ENCODE data around the gene SYNM. TPM values are rescaled to one million over a fixed set of nuclear protein-coding genes. Genes with fewer than 3 reads are reported as not detected.

SYNM gene
- total RNA-seq, 1 donor from 2014 or later = 23.4 TPM

DNA sequence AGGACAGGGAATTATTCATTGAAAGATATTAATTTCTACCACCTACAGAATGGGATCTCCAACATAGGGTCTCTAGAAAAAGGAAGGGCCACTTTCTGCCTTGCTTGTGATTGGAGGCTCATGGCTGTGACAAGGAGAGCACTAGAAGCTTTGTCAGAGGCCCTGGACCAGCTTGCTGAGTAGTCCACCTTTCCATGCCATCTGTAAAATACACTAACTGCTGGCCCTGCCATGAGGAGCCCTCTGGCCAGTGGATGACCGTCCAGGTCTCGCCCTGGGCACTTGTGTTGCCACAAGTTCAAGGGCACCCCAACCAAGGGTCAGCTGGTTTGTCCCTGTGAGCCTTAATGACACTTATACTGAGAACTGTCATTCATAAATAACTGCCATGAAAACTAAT, 1.6 kb upstream of the SYNM start:
- peak; percentile 21 for DNase-seq (ENCODE audit: low spot score)
- Mint-ChIP-seq H3K27me3 (ENCODE audit: low read depth) (peaks cover 4% of the 10 kb centered on the region), H3K4me3 (ENCODE audit: unreplicated experiment) (no peak overlapping the region), H3K36me3 (ENCODE audit: low read depth) (no peaks in the 10 kb centered on the region), H3K9me3 (ENCODE audit: low read depth) (no peaks in the 10 kb centered on the region), H3K4me1 (ENCODE audit: low read depth) (peaks cover 15% of the 10 kb centered on the region), H3K27ac (ENCODE audit: unreplicated experiment) (no peak overlapping the region)
- TF ChIP-seq, protein P1, sequence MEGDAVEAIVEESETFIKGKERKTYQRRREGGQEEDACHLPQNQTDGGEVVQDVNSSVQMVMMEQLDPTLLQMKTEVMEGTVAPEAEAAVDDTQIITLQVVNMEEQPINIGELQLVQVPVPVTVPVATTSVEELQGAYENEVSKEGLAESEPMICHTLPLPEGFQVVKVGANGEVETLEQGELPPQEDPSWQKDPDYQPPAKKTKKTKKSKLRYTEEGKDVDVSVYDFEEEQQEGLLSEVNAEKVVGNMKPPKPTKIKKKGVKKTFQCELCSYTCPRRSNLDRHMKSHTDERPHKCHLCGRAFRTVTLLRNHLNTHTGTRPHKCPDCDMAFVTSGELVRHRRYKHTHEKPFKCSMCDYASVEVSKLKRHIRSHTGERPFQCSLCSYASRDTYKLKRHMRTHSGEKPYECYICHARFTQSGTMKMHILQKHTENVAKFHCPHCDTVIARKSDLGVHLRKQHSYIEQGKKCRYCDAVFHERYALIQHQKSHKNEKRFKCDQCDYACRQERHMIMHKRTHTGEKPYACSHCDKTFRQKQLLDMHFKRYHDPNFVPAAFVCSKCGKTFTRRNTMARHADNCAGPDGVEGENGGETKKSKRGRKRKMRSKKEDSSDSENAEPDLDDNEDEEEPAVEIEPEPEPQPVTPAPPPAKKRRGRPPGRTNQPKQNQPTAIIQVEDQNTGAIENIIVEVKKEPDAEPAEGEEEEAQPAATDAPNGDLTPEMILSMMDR (IDR thresholded peaks at IDR 0.05) = no peak

DNA sequence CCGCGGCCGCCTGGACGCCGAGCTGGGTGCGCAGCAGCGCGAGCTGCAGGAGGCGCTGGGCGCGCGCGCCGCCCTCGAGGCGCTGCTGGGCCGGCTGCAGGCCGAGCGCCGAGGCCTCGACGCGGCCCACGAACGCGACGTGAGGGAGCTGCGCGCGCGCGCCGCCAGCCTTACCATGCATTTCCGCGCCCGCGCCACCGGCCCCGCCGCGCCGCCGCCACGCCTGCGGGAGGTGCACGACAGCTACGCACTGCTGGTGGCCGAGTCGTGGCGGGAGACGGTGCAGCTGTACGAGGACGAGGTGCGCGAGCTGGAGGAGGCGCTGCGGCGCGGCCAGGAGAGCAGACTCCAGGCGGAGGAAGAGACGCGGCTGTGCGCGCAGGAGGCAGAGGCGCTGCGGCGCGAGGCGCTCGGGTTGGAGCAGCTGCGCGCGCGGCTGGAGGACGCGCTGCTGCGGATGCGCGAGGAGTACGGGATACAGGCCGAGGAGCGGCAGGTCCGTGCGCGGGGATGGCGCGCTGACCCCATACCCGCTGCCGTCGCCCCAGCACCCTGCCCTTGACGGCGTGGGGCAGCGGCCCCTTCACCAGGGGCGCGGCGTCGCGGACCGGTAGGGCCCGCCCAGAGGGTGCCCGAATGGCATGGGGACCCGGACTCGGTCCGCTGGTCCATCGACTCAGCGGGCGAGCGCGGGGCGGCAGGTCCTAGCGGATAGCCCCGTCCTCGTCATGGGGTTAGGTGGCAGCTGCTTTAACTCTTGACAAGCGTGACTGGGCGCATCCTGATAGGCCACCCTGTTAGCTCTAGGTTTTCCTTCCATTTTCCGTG, 848 bp downstream of the SYNM start:
- TF ChIP-seq, protein P1 (IDR thresholded peaks at IDR 0.05) = peak; percentile 51
- peak overlapping the region; percentile 73 for H3K4me3 Mint-ChIP-seq (ENCODE audit: unreplicated experiment)
- H3K4me1 Mint-ChIP-seq (ENCODE audit: low read depth) = peaks cover 32% of the 10 kb centered on the region
- H3K36me3 Mint-ChIP-seq (ENCODE audit: low read depth) = no peaks in the 10 kb centered on the region
- H3K27me3 Mint-ChIP-seq (ENCODE audit: low read depth) = peaks cover 2% of the 10 kb centered on the region
- no peak overlapping the region for H3K27ac Mint-ChIP-seq (ENCODE audit: unreplicated experiment)
- peak; percentile 88 for DNase-seq (ENCODE audit: low spot score)
- no peaks in the 10 kb centered on the region for H3K9me3 Mint-ChIP-seq (ENCODE audit: low read depth)

DNA sequence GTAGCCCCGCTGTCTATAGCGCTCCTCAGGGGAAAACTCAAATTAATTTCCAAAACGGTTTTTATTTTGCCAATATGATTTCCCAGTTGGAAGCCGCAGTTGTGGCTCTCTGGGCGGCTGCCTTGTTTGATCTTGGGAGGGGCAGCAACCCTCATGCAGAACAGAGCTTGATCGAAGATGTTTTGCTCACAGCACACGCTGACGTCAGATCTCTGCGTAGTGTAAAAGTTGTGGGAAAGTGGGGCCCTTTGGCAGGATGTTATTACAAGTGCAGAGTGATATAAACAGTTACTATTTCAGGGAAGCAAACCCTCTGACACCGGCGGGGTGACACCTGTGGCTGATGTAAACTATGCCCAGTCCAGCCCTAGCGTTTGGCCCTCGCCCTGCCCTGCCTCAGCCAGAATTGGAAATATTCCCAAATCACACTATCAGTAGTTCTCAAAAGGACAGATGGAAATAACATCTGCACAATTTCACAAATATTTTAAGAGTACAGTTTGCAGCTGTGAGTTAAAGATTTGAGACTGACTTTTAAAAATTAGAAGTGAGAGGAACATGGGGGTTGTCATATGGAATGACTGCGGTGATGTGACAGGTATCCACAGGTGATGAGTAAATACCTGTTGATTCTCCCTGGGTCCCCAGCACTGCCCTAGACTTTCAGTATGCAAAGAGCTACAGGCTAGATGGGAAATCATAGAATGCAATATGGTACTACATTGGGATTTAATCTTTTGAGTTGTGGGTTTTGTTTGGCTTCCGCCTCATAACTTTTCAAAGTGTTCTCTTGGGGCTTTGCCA, 1.7 kb downstream of the SYNM start:
- TF ChIP-seq, protein P1 (IDR thresholded peaks at IDR 0.05) = no peak
- H3K9me3 Mint-ChIP-seq (ENCODE audit: low read depth) = no peaks in the 10 kb centered on the region
- peaks cover 39% of the 10 kb centered on the region for H3K4me1 Mint-ChIP-seq (ENCODE audit: low read depth)
- peak overlapping the region; percentile 55 for H3K4me3 Mint-ChIP-seq (ENCODE audit: unreplicated experiment)
- peaks cover 2% of the 10 kb centered on the region for H3K27me3 Mint-ChIP-seq (ENCODE audit: low read depth)
- no peaks in the 10 kb centered on the region for H3K36me3 Mint-ChIP-seq (ENCODE audit: low read depth)
- DNase-seq (ENCODE audit: low spot score) = peak; percentile 18
- H3K27ac Mint-ChIP-seq (ENCODE audit: unreplicated experiment) = no peak overlapping the region

DNA sequence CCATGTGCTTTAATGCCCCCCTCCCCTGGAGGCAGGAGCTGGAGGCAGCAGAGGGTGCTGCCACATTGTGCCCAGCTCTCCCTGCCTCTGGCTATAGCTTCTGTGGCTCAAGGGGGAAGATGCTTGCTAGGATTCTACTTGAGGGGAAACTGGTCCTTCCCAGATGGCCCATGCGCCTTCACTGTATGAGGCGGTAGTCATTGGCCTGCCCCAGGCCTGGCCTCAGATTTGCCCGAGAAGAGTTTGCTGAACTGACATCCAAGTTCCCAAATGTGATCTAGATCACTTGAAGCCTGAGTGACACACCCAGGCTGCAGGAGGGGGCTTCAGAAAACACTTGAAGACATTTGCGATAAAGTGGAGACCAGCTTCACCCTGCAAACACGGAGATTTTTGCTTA, 4.1 kb downstream of the SYNM start:
- DNase-seq (ENCODE audit: low spot score) = peak; percentile 22
- no peaks in the 10 kb centered on the region for H3K9me3 Mint-ChIP-seq (ENCODE audit: low read depth)
- H3K4me3 Mint-ChIP-seq (ENCODE audit: unreplicated experiment) = no peak overlapping the region
- H3K36me3 Mint-ChIP-seq (ENCODE audit: low read depth) = peaks cover 5% of the 10 kb centered on the region
- TF ChIP-seq, protein P1 (IDR thresholded peaks at IDR 0.05) = no peak
- H3K4me1 Mint-ChIP-seq (ENCODE audit: low read depth) = peaks cover 39% of the 10 kb centered on the region
- no peak overlapping the region for H3K27ac Mint-ChIP-seq (ENCODE audit: unreplicated experiment)
- no peaks in the 10 kb centered on the region for H3K27me3 Mint-ChIP-seq (ENCODE audit: low read depth)

DNA sequence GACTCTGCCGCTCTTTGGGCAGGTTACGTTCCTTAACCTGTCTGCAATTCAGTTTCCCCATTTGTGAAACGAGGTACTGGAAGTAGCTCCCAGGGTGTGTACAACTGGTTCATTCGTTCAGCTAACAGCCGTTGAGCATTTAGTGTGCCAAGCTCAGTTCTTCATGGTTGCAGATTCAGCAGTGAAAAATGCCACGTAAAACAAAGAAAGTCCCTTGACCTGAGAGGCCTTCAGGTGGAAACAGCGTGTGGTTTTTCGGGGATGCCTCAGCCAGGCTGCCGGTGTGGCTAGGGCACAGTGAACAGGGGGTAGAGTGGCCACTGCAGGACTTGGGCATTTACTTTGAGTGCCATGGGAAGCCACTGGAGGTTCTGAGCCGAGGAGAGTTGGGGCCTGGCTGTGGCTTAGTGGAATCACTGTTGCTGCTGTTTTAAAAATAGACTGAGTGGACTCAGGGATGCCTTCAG, 4.7 kb downstream of the SYNM start:
- peak; percentile 44 for DNase-seq (ENCODE audit: low spot score)
- TF ChIP-seq, protein P1 (IDR thresholded peaks at IDR 0.05) = no peak
- Mint-ChIP-seq H3K9me3 (ENCODE audit: low read depth) (no peaks in the 10 kb centered on the region), H3K4me3 (ENCODE audit: unreplicated experiment) (peak overlapping the region; percentile 53), H3K27ac (ENCODE audit: unreplicated experiment) (peak overlapping the region; percentile 86), H3K4me1 (ENCODE audit: low read depth) (peaks cover 39% of the 10 kb centered on the region), H3K36me3 (ENCODE audit: low read depth) (peaks cover 7% of the 10 kb centered on the region), H3K27me3 (ENCODE audit: low read depth) (no peaks in the 10 kb centered on the region)
